KMS-11 (cell line): ENCODE measurements around the gene MRPL2.

Experiments used
- H2AFZ ChIP-seq: fragments of 200-600 bp; sonication (generic); 2 replicates; pipeline ENCODE4 v1.6.1; 2016; ENCODE audit warnings: antibody characterized with exemption, mixed run types, low read depth
- H3K27ac ChIP-seq: fragments of 200-600 bp; sonication (generic); 2 replicates; pipeline ENCODE4 v1.6.1; 2016; ENCODE audit warnings: mild to moderate bottlenecking, mixed run types
- H3K27me3 ChIP-seq: fragments of 200-600 bp; sonication (generic); 2 replicates; pipeline ENCODE4 v1.6.1; 2017; ENCODE audit warnings: mild to moderate bottlenecking, low read depth, mixed run types, moderate library complexity; ENCODE audit not compliant: insufficient read depth
- H3K36me3 ChIP-seq: fragments of 200-600 bp; sonication (generic); 2 replicates; pipeline ENCODE4 v1.6.1; 2017; ENCODE audit warnings: mild to moderate bottlenecking, mixed run types; ENCODE audit not compliant: insufficient read depth
- H3K4me1 ChIP-seq: fragments of 200-600 bp; sonication (generic); 2 replicates; pipeline ENCODE4 v1.6.1; 2016; ENCODE audit warnings: mild to moderate bottlenecking, low read depth, mixed run types; ENCODE audit not compliant: poor library complexity, severe bottlenecking
- H3K4me2 ChIP-seq: fragments of 200-600 bp; sonication (generic); 2 replicates; pipeline ENCODE4 v1.7.0; 2016; ENCODE audit warnings: mild to moderate bottlenecking, mixed run types
- H3K4me3 ChIP-seq: fragments of 200-600 bp; sonication (generic); IDR thresholded peaks from 2 replicates; pipeline ENCODE4 v1.6.1; 2017; ENCODE audit warnings: low read depth, low read length, mixed read lengths; ENCODE audit not compliant: insufficient read depth
- H3K79me2 ChIP-seq: fragments of 200-600 bp; sonication (generic); 2 replicates; pipeline ENCODE4 v1.6.1; 2016; ENCODE audit warnings: low read depth, mixed run types; ENCODE audit not compliant: insufficient read depth
- H3K9ac ChIP-seq: fragments of 200-600 bp; sonication (generic); 2 replicates; pipeline ENCODE4 v1.6.1; 2016; ENCODE audit warnings: mild to moderate bottlenecking, mixed run types
- H4K20me1 ChIP-seq: fragments of 200-600 bp; sonication (generic); 2 replicates; pipeline ENCODE4 v1.6.1; 2016; ENCODE audit warnings: mild to moderate bottlenecking, mixed run types; ENCODE audit not compliant: insufficient read depth
- CTCF ChIP-seq: fragments of 200-600 bp; sonication (generic); conservative IDR thresholded peaks from 2 replicates; pipeline ENCODE4 v1.6.1; 2017; ENCODE audit warnings: low read depth, mild to moderate bottlenecking, antibody characterized with exemption, low read length, moderate library complexity, mixed read lengths

MRPL2 gene

GRCh38 chr6:43078691-43079090, 19.5 kb upstream of the MRPL2 start:
- Histone ChIP-seq H3K4me1 (no peaks in the 10 kb centered on the region), H3K4me3 (no peak overlapping the region), H4K20me1 (no peaks in the 10 kb centered on the region), H3K79me2 (no peaks in the 10 kb centered on the region), H3K27me3 (no peaks in the 10 kb centered on the region; the same call in 1 of the 2 replicates), H3K36me3 (no peaks in the 10 kb centered on the region), H2AFZ (no peak overlapping the region), H3K9ac (no peak overlapping the region), H3K4me2 (no peak overlapping the region), H3K27ac (no peak overlapping the region)
- TF ChIP-seq CTCF = no peak

- no peak overlapping the region for H2AFZ ChIP-seq
- no peaks in the 10 kb centered on the region; the same call in 1 of the 2 replicates for H3K27me3 ChIP-seq
- no peak overlapping the region for H3K27ac ChIP-seq
- no peaks in the 10 kb centered on the region for H4K20me1 ChIP-seq
- H3K4me1 ChIP-seq = no peaks in the 10 kb centered on the region
- no peak overlapping the region for H3K4me3 ChIP-seq
- H3K36me3 ChIP-seq = no peaks in the 10 kb centered on the region
- H3K9ac ChIP-seq = no peak overlapping the region
- H3K79me2 ChIP-seq = no peaks in the 10 kb centered on the region
- no peak for TF ChIP-seq CTCF
- H3K4me2 ChIP-seq = no peak overlapping the region
Measured at GRCh38 chr6:43077981-43078511, 18.8 kb upstream of the MRPL2 start.

GRCh38 chr6:43077333-43077809, 18.1 kb upstream of the MRPL2 start:
- no peaks in the 10 kb centered on the region for H4K20me1 ChIP-seq
- peaks cover 4% of the 10 kb centered on the region for H3K4me1 ChIP-seq
- no peak for TF ChIP-seq CTCF
- H3K36me3 ChIP-seq = no peaks in the 10 kb centered on the region
- no peak overlapping the region for H3K27ac ChIP-seq
- H3K4me3 ChIP-seq = no peak overlapping the region
- no peaks in the 10 kb centered on the region; the same call in 1 of the 2 replicates for H3K27me3 ChIP-seq
- no peak overlapping the region for H3K9ac ChIP-seq
- H3K79me2 ChIP-seq = no peaks in the 10 kb centered on the region
- H3K4me2 ChIP-seq = no peak overlapping the region
- no peak overlapping the region for H2AFZ ChIP-seq

- Histone ChIP-seq H3K27me3 (no peaks in the 10 kb centered on the region; the same call in 1 of the 2 replicates), H3K9ac (no peak overlapping the region), H3K27ac (no peak overlapping the region), H3K79me2 (no peaks in the 10 kb centered on the region), H4K20me1 (no peaks in the 10 kb centered on the region), H3K4me2 (no peak overlapping the region), H3K4me3 (no peak overlapping the region), H2AFZ (no peak overlapping the region), H3K4me1 (peaks cover 9% of the 10 kb centered on the region), H3K36me3 (no peaks in the 10 kb centered on the region)
- no peak for TF ChIP-seq CTCF
Measured at GRCh38 chr6:43076464-43077332, 17.5 kb upstream of the MRPL2 start.
